GM21825 (cell line): ENCODE results near the gene ABLIM1.

Experiments
- ATAC-seq: cut with Tn5 transposase; IDR thresholded peaks from one replicate; pipeline ENCODE4 v1.9.1; 2021; ENCODE audit warnings: mild to moderate bottlenecking, moderate library complexity; ENCODE audit not compliant: unreplicated experiment

Gene ABLIM1

DNA sequence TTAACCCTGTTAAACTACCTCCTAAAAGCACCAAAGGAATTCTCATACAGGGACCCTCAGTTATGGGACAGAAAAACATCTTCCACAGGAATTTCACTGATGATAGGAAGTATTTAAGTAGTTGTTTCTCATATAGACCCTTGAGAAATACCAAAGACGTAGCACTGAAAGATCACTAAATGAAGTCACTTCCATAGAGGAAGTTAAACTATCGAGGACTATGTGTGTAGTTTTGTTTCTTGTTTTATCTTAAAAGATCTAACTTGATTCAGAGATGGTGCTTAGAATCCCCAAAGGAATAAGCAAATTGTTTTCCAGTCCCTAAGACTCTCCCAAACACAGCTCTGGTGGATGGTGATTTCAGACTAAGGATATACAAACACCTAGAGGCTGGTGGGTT is 159.0 kb downstream of the ABLIM1 start:
- ATAC-seq: peak; percentile 20

DNA sequence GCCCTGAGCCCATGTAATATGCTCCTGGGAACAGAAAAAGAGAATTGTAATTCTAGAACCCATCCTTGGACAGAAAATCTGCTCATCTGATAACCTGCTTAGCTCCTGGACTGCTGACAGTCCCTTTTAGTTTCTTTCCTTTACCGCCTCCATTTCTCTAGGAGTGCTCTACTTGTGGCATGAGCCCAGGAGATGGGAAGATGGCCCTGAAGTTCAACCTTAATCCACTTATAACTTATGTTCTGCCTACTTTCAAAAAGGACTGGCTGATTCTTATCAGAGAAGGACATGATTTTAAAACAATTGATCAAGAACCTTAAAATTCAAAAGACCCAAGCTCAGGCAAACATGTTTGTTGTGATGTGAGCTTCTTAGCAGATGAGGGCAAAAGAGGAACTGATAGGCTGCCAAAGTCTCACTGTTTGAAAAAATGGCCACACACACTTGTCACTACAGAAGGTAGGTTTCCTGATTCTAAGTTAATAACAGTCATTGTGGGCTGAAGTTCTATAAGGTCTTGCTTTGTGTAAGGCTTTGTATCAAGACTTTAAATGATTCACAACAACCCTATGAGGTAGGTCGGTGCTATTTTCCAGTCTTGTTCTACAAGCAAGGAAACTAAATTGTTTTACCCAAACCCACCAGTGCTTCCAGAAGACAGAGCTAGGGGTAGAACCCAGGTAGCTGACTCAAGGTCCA is 159.5 kb downstream of the ABLIM1 start:
- peak; percentile 55 for ATAC-seq

DNA sequence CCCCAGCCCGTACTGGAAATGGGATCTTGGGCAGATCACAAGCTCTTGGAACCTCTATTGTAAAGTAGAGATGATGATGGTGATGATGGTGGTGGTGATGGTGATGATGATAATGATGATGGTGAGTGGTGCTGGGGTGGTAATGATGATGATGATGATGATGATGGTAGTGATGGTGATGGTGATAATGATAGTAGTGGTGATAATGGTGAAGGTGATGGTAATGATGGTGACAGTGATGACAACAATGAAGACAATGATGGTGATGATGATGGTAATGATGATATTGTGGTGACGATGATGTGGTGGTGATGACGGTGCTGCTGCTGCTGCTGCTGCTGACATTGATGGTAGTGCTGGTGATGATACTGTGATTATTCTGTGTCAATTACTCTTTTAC is 162.8 kb downstream of the ABLIM1 start:
- no peak for ATAC-seq

DNA sequence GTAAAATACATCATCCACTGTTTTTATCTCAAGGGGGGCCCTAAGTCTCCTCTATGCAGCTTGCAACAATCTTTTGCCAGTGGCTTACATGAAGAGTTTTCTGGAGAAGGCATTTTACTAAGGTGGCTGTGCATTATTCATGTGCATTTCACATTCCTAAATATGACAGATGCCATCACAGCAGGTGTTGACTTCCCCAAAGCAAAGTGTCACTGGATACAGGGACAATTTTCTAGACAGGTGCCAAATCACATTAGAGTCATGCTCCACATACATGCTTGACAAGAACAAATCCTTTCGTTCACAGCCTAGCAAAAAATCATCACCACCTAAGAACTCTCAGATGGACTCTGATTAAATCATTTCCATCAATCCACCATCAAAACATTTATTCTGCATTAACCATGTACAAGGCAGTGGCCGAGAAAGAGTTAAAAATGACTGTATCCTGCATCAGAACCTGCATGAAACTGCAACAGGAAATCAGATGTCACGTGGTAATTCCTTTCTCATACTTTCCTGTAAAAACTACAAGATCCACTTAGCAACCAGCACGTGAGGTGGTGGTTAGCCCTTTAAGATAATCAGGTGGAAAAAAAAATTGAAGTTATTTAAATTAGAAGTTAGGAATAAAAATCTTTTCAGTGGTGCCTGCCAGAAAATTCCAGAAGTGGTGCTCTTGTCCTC is 165.6 kb downstream of the ABLIM1 start:
- no peak for ATAC-seq

DNA sequence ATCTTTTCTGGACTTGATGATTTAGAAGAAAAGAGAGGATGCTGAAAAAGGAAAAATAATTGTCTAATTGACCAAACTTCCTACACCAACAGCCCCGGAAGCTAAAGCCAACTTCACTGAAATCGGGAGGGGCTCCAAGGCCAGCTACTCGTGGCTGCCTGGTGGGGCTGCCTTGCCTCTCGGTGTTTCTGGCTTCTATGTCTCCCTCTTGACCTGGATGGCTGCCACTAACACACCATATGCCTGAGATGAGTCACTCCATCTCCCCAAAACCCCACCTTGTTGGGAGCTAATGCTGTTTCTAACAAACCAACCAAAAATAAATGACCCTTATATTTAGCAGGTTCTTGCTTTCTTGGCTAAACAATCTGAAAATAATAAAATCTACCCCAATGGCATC is 166.1 kb downstream of the ABLIM1 start:
- ATAC-seq: no peak

DNA sequence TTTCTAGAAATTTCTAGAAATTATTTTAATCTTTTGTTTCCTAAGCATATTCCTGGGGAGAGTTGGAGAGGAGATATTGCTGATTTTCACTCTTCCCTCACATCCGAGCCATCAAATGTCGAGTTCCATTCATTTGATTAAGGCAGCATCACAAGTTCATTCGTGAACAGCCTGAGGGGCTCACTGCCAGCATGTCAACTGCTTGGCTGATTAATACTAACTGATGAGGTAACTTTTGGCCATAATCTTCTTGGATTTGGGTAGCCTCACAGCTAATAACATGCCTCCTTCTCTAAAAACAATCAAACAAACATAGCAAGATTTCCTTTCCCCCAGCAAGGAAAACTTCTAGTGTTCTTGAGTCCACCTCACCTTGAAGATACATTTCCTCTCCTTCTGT is 166.7 kb downstream of the ABLIM1 start:
- ATAC-seq: no peak

DNA sequence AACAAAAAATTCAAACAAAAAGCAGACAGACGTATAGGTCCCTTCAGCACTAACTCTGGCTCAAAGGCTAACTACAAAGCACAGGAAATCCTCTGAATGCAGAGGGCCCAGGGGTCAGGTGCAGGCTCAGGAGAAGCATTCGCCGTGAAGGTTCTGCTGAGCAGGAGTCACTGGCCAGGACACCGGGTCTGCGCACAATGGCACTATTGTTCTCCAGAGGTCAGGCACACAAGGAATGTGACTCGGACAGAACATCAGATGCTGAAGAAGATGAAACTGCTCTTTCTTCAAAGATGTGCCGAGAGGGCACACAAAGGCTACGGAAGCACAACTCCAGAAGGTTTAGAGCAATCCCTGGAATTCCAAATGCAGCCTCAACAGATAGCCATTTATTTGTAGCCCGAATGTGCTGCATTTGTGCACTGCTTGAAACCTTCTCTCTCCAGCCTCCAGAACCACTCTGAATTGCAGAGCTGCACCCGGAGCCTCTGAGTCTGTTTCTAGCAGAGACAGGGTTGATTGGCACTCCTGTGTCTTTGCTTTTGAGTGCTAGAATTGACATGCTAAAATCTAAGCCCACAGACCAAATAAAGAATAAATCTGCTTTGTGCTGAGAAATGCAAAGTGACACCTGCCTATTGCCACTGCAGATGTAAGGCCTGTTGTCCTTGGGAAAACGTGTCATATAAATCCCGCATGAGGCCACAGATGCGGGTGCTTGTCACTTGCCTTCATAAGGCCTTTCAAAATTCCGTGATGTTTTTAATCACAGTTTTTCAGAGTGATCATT is 168.4 kb downstream of the ABLIM1 start:
- ATAC-seq: no peak

DNA sequence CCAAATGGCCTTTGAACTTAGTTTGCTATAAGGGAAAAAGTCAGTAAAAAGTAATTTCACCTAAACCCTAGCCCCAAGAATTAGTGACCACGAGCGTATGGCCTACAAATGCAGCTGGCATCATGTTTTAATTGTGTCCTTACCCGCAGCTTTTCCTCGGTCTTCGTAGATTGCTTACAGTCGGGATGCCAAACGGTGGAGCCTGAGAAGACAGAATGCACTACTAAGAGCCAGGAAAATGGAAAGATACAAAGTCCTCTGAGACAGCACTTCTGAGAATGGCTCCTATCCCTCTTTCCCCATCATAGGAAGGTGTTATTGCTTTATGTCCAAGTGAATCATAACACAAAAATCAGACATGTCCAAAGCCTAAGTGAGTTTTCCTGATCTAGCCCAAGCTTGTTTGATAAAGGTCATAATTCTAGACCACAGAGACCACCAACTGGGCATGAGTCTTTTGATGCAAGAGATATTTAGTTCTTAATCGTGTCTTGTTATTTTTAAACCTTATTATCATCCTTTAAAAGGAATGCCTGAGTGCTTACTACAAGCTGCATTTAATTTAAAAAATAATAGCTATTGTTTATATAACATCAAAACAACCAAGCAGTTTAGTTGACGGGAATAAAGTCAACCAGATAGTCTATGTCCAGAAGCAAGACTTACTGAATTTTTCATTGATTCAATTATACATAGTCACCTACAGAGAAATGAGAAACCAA is 170.1 kb downstream of the ABLIM1 start:
- ATAC-seq: no peak

DNA sequence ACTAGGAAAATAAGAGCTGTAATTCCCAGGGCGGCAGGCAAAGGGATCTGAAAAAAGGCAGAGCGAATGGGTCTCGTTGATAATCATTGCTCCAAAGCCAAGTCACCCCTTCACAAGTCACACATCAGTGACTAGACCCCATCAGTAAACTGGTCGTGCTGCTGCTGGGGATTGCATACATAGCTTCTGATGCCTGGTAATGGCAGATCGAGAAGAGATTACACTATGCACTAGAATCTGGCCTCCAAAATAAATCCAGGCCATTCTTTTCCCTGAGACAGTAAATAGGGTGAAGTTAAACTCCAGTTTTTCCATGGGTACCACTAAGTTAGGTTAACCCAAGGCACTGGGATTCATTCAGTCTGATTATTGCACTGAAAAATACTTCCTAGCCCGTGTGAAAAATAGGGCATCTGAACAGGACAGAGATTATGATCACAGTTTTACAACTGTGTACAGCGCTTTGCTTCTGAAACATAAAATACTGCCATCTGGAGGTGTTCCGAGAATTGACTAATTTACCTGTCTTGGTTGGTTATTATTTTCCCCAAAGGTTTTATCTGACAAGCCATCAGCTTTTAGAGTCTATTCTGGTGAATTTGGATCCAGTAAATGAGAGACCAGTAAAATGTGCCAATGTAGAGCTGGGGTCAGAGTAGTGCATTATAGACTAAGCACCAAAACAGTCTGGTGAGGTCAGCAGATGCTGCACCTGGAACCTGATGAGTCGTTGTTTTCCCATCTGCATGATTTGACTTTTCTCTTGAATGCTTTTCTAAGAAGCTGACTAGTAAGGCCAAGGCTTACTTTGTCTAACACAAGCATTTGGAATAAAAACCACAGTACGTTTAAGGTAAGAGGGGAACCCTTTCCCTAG is 170.9 kb downstream of the ABLIM1 start:
- ATAC-seq: no peak

DNA sequence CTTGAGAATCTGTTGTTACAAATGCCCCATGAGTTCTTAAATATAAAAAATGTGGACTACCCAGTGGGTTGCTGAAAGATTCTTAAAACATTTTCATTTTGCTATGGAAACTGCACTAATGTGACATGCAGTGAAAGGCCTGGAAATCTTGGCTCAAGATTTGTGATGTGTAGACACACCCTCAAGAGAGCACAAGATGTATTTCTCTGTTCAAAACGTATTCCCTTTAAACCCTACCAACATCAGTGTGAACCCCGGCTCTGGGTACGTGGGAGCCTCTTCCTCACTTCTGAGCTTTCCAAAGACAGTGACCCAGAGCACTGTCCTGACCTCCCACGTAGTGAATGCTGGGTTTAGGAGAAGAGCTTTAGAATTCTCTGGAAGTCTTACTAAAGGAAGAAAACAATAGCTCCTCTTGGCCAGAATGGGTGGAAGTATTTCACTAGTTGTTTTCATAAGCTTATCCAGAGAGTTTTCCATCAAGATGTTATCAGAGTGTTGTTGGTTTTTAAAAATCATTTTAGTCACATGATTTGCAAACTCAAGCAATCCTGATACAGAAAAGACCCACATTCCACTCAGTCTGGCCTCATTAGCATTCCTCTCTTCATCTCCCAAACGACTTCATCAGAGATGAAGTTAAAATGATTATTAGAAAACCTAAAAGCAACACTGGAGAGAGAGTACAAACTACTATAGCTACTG is 172.2 kb downstream of the ABLIM1 start:
- no peak for ATAC-seq

DNA sequence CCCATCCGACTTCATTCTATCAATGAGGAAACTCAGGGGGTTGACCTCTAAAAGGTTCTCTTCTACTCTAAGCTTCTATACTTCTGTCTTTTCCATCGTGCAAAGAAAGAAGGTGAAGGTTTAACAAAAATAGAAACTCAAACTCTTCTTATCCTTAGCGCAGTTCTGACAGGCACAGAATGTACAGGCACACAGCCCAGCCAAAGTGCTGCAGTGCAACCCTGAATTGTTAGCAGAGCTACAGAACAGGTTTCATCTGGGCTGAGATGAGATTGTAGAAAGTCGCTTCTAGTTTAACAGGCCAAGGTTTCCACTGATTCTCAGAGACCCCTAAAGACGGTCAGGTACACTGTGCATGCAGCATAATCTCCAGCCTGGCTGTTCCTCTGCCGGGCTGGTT is 174.5 kb downstream of the ABLIM1 start:
- no peak for ATAC-seq

DNA sequence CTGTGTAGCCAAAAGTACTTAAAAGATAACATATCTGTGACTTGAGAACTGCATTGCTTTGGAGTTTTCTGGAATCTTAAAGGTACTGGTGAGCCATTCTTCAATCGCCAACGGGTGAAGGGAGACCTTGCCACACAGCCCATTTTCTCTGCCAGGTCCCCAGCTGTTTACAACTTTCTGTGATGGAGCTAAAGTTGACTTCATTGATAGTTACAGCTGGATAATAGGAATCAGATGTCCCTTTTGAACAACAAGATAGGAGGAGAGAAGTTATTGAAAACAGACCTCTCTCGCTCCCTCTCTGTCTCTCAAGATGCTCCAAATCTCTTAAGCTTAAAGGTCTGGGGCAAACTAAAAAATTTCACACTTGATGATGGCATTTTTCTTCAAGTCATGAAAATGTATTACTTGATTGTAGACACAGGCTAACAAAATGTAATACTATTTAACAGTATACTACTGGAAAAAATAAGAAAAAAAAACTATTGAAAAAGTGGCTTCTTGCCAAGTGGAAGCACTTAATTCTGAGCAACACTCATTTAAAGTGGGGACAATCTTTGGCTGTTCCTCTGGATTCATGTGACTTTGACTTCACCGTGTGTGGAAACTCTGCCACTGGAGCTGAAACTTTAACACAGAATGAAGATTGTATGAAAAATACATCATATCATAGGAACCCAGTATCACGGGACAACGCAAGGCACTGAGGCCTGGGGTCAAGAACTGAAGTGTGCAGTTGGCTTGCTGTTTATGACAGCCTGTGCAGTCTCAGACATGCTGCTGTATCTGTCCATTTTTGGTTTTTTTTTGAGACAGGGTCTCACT is 175.4 kb downstream of the ABLIM1 start:
- ATAC-seq: no peak

DNA sequence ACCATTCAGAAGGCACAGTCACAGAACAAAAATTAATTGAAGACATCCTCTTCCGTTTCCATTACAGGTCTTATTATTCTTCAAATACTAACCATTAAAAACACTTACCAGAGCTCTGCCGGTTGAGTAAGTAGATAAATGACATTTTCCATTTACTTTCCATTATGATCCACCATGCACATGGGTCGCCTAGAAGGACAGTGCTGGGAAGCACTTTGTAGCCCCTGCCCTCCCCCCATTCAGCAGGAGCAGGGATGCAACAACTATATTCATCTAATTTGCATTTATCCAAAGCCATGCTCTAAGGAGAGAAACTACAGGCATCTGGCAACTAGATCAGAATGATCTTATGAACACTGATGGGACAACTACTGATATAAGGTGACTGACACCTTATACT is 177.0 kb downstream of the ABLIM1 start:
- no peak for ATAC-seq

DNA sequence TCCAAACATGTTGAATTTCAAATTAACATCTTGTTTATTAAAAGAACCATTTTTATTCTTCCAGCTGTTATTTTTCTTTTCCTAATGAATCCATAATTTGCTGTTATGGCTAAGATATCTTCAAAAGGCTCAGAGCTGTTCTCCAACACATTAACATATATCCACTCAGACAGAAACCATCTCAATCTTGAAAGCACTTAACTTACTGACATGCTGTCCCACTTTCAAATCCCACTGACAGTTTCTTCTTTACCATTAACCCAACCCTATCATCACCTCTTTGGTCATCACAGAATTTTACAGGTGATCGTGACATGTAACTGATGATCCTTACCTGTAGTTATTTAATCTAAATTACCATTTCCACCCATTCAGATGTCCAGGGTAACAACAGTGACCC is 178.2 kb downstream of the ABLIM1 start:
- ATAC-seq: no peak

DNA sequence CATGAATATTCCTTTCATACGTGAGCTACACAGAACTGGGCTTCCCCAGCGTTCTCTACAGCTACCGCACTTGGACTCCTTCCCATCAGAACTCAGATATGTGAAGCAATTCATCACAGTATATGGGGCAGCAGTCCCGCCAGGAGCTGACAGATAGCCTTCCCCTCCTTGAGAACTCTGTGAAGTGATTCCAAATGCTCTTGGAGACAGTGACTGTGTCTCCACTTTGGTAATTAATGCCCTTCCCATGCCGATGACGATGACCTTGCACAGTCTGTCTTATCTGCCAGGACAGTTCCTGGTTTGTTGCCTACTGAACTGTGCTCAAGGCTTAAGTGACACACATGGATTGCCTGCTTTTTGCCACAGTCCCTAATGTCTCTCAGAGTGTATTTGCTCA is 178.8 kb downstream of the ABLIM1 start:
- ATAC-seq: no peak

DNA sequence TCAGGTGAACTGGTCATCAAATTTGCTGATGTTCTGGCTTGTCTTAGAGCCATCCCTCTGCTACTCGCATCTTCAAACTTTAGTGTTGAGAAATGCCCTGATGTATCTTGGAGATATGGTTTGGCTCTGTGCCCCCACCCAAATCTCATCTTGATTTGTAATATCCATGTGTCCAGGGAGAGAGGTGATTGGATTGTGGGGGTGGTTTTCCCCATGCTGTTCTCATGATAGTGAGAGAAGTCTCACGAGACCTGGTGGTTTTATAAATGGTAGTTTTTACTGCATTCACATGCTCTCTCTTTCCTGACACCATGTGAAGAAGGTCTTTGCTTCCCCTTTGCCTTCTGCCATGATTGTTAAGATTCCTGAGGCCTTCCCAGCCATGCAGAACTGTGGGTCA is 179.8 kb downstream of the ABLIM1 start:
- ATAC-seq: no peak

DNA sequence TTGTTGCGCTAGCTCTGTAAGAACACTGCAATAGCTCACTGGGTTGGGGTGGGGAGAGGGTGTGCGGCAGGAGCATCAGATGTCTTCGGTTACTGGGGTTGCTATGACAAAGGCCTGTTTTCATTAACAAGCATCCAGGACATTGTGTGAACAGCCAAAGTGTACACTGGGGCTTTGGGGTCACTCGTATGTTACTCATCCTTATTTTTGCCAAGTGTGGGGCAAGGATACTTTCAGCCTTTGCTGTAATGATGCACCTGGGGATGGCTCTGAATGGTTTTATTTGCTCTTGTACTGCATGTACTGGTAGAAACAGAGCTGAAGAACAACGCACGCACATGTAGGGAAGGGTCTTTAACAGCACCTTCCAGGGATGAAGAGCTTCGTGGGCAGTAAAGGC is 180.8 kb downstream of the ABLIM1 start:
- ATAC-seq: no peak

DNA sequence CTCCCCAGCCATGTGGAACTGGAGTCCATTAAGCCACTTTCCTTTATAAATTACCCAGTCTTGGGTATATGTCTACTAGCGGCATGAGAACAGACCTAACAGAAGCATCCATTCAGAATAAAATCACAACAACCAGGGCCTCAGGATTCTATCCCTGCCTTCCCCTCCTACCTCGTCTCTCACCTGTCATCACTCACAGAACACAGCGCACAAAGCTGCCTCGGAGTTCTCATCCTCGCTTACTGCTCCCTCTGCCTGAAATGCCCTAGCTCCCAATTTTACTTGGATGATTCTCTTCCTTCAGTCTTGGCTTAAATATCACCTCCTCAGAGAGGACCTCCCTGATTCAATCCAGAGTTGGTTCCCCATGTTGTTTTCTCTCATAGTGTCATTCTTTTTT is 183.1 kb downstream of the ABLIM1 start:
- no peak for ATAC-seq

DNA sequence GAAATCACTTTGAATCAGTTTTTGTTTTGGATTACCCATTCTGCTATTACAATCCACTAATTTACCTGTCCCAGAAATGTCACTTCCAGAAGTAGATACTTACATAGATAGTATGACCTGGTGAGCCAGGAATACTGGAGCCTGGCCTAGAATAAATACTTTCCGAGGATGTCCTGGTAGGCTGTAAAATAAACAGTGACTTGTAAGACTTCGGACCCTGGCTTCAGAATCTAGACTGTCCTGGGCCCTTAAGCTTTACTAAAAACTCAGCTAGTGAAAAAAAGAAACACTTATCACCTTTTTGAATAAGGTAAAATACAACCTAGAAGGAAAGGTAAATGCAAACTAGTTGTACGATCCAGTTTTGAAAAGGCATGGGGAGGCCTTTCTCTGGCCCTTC is 184.3 kb downstream of the ABLIM1 start:
- ATAC-seq: no peak
